GM19395 (cell line): Measurements from ENCODE around the gene THEM4.

Source experiments
- ATAC-seq: cut with Tn5 transposase; IDR thresholded peaks from one replicate; pipeline ENCODE4 v1.9.1; 2021; ENCODE audit warnings: mild to moderate bottlenecking, moderate library complexity; ENCODE audit not compliant: unreplicated experiment

THEM4 gene

GRCh38 chr1:151839082-151839412 is 70.3 kb downstream of the THEM4 start:
- ATAC-seq, result no peak

- ATAC-seq, result no peak
Observed at GRCh38 chr1:151838222-151839081, 70.9 kb downstream of the THEM4 start.

GRCh38 chr1:151837884-151838221 is 71.5 kb downstream of the THEM4 start:
- ATAC-seq, result no peak

GRCh38 chr1:151837197-151837596 is 72.1 kb downstream of the THEM4 start:
- ATAC-seq, result no peak

GRCh38 chr1:151835596-151835995 is 73.7 kb downstream of the THEM4 start:
- ATAC-seq, result no peak

- ATAC-seq, result no peak
Observed at GRCh38 chr1:151834239-151834638, 75.1 kb downstream of the THEM4 start.

GRCh38 chr1:151833172-151833900 is 76.0 kb downstream of the THEM4 start:
- ATAC-seq, result no peak

- ATAC-seq, result no peak
Observed at GRCh38 chr1:151832318-151832980, 76.9 kb downstream of the THEM4 start.

GRCh38 chr1:151831605-151832004 is 77.7 kb downstream of the THEM4 start, which contains the start of gene RORC:
TSS of gene RORC (minus strand) at chr1:151831802. CDS start at chr1:151831764, 38 bp downstream.
- ATAC-seq, result no peak

GRCh38 chr1:151831256-151831591 is 78.1 kb downstream of the THEM4 start:
- no peak for ATAC-seq

GRCh38 chr1:151830055-151830454 is 79.3 kb downstream of the THEM4 start:
- ATAC-seq, result no peak

GRCh38 chr1:151829352-151830046 is 79.8 kb downstream of the THEM4 start:
- ATAC-seq, result no peak

- ATAC-seq, result no peak
Observed at GRCh38 chr1:151828921-151829320, 80.4 kb downstream of the THEM4 start.

GRCh38 chr1:151827853-151828252 is 81.5 kb downstream of the THEM4 start:
- no peak for ATAC-seq

GRCh38 chr1:151825751-151826660 is 83.3 kb downstream of the THEM4 start:
- ATAC-seq, result no peak

GRCh38 chr1:151825204-151825603 is 84.1 kb downstream of the THEM4 start:
- ATAC-seq, result no peak
